Measurements from ENCODE around the gene ACTA2. TPM values are rescaled to one million over a fixed set of nuclear protein-coding genes. Genes with fewer than 3 reads are reported as not detected.

The ACTA2 gene
- polyA plus RNA-seq, 1 of the 3 experiments (the other 2 are of a cell fraction), result 130 TPM

DNA sequence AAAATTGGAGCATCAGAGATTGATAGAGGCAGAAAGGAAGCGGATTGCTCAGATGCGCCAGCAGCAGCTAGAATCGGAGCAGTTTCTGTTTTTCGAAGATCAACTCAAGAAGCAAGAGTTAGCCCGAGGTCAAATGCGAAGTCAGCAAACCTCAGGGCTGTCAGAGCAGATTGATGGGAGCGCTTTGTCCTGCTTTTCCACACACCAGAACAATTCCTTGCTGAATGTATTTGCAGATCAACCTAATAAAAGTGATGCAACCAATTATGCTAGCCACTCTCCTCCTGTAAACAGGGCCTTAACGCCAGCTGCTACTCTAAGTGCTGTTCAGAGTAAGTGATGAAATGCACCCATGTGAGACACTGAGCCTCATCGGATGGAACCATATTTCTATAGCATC lies 39.4 kb downstream of the ACTA2 start:
- H3K79me2 ChIP-seq (ENCODE audit: insufficient read depth), result no peaks in the 10 kb centered on the region
- no peaks in the 10 kb centered on the region for H3K27me3 ChIP-seq (ENCODE audit: insufficient read depth)
- H3K9me3 ChIP-seq, result no peaks in the 10 kb centered on the region
- TF ChIP-seq NRF1 (IDR thresholded peaks at IDR 0.05; ENCODE audit: low read depth, low read length) (no peak), EP300 (IDR thresholded peaks at IDR 0.05; ENCODE audit: borderline replicate concordance in 1 of 2, low read depth in 1 of 2, low read length in 1 of 2) (no peak), TCF12 (IDR thresholded peaks at IDR 0.05) (no peak), FOSL2 (IDR thresholded peaks at IDR 0.05; ENCODE audit: borderline replicate concordance, low read depth) (no peak)
- TF ChIP-seq, protein P1, sequence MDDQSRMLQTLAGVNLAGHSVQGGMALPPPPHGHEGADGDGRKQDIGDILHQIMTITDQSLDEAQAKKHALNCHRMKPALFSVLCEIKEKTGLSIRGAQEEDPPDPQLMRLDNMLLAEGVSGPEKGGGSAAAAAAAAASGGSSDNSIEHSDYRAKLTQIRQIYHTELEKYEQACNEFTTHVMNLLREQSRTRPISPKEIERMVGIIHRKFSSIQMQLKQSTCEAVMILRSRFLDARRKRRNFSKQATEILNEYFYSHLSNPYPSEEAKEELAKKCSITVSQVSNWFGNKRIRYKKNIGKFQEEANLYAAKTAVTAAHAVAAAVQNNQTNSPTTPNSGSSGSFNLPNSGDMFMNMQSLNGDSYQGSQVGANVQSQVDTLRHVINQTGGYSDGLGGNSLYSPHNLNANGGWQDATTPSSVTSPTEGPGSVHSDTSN (IDR thresholded peaks at IDR 0.05), result peak; percentile 37
- TF ChIP-seq, protein P2, sequence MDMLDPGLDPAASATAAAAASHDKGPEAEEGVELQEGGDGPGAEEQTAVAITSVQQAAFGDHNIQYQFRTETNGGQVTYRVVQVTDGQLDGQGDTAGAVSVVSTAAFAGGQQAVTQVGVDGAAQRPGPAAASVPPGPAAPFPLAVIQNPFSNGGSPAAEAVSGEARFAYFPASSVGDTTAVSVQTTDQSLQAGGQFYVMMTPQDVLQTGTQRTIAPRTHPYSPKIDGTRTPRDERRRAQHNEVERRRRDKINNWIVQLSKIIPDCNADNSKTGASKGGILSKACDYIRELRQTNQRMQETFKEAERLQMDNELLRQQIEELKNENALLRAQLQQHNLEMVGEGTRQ (IDR thresholded peaks at IDR 0.05; ENCODE audit: borderline replicate concordance, low read depth, low read length), result no peak
- CTCF ChIA-PET, result interaction anchor here (0.8 to 2.3 kb wide), 5 partner anchors 11 to 77 kb away, joined by 3 to 11 read pairs (median 3); no protein-coding TSS in a partner anchor
- H3K4me3 ChIP-seq (ENCODE audit: low read depth in 2 of 2, low read length in 1 of 2), result no peak overlapping the region
- H3K9ac ChIP-seq, result no peak overlapping the region
- H2AFZ ChIP-seq (ENCODE audit: low read depth), result no peak overlapping the region
- POLR2A ChIA-PET, result no interaction called here
- peaks cover 53 to 59% of the 10 kb centered on the region in 2 experiments for H3K36me3 ChIP-seq (replicated peaks in 1 of 2; ENCODE audit: control insufficient read depth in 1 of 2, insufficient read depth in 2 of 2, low read length in 1 of 2)
- H3K4me2 ChIP-seq, result no peak overlapping the region
- H3K9me2 ChIP-seq, result no peaks in the 10 kb centered on the region
- peak; percentile 38 for DNase-seq
- H4K20me1 ChIP-seq (ENCODE audit: insufficient read depth), result no peaks in the 10 kb centered on the region
- peaks cover 12% of the 10 kb centered on the region for H3F3A ChIP-seq (replicated peaks; ENCODE audit: insufficient read depth)
- peaks cover 10 to 34% of the 10 kb centered on the region in 2 experiments; a peak in 3 of 4 replicates for H3K4me1 ChIP-seq (ENCODE audit: control insufficient read depth in 1 of 2, insufficient read depth in 2 of 2, low read depth in 1 of 2, low read length in 1 of 2)
- WGBS (ENCODE audit: low lambda C conversion rate), result 73% methylated on average over 9 of the region's 9 CpGs
- H3K27ac ChIP-seq (ENCODE audit: low read depth in 2 of 2, low read length in 1 of 2), result peak overlapping the region; percentile 14 to 93; a peak in 3 of 4 replicates

DNA sequence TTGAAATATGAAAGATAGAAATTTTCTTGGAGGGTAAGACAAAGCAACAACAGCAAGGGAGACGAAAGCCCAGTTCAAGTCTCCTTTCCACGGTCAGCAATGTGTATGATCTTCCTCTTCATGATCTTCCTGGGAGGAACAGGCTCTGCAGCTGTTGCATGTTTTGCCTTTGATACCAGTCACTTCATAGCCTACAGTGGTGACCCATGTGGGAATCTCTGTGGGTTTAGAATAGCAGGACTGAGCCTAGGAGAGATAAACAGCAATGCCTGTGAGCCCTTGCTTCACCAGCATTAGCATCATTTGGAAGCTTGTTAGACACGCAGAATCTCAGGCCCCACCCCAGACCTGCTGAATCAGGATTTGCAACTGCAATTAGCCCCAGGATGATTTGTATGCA lies 40.7 kb downstream of the ACTA2 start:
- no peaks in the 10 kb centered on the region for H3K79me2 ChIP-seq (ENCODE audit: insufficient read depth)
- peaks cover 10 to 31% of the 10 kb centered on the region in 2 experiments; a peak in 3 of 4 replicates for H3K4me1 ChIP-seq (ENCODE audit: control insufficient read depth in 1 of 2, insufficient read depth in 2 of 2, low read depth in 1 of 2, low read length in 1 of 2)
- no peak overlapping the region for H3K4me2 ChIP-seq
- CTCF ChIA-PET, result interaction anchor here (0.9 to 2.3 kb wide), 6 partner anchors 10 to 337 kb away, joined by 3 to 11 read pairs (median 4); no protein-coding TSS in a partner anchor
- H2AFZ ChIP-seq (ENCODE audit: low read depth), result no peak overlapping the region
- peak overlapping the region in 1 of 2 experiments; percentile 47; a peak in 1 of 4 replicates for H3K27ac ChIP-seq (ENCODE audit: low read depth in 2 of 2, low read length in 1 of 2)
- H3K9me3 ChIP-seq, result no peaks in the 10 kb centered on the region
- TF ChIP-seq, protein P2 (IDR thresholded peaks at IDR 0.05; ENCODE audit: borderline replicate concordance, low read depth, low read length), result no peak
- TF ChIP-seq EP300 (IDR thresholded peaks at IDR 0.05; ENCODE audit: borderline replicate concordance in 1 of 2, low read depth in 1 of 2, low read length in 1 of 2) (no peak), RFX5 (IDR thresholded peaks at IDR 0.05; ENCODE audit: low read length) (no peak), SMC3 (IDR thresholded peaks at IDR 0.05; ENCODE audit: low read depth, low read length) (no peak)
- H3K4me3 ChIP-seq (ENCODE audit: low read depth in 2 of 2, low read length in 1 of 2), result no peak overlapping the region
- H3K9me2 ChIP-seq, result no peaks in the 10 kb centered on the region
- H3K27me3 ChIP-seq (ENCODE audit: insufficient read depth), result no peaks in the 10 kb centered on the region
- no peak for DNase-seq
- H4K20me1 ChIP-seq (ENCODE audit: insufficient read depth), result no peaks in the 10 kb centered on the region
- H3F3A ChIP-seq (replicated peaks; ENCODE audit: insufficient read depth), result peaks cover 12% of the 10 kb centered on the region
- 91% methylated on average over 2 of the region's 3 CpGs for WGBS (ENCODE audit: low lambda C conversion rate)
- POLR2A ChIA-PET, result no interaction called here
- no peak overlapping the region for H3K9ac ChIP-seq
- peaks cover 52 to 56% of the 10 kb centered on the region in 2 experiments for H3K36me3 ChIP-seq (replicated peaks in 1 of 2; ENCODE audit: control insufficient read depth in 1 of 2, insufficient read depth in 2 of 2, low read length in 1 of 2)

Data from SK-N-SH (cell line).